ENCODE measurements around the gene ABHD17A. TPM values are rescaled to one million over a fixed set of nuclear protein-coding genes. Genes with fewer than 3 reads are reported as not detected.
A peak's percentile ranks its signal among the peaks of the same experiment; 100 is the strongest.

ABHD17A gene
- total RNA-seq, 4 donors from 2014 or later, result 86.8 to 134 (median 91.4) TPM

DNA sequence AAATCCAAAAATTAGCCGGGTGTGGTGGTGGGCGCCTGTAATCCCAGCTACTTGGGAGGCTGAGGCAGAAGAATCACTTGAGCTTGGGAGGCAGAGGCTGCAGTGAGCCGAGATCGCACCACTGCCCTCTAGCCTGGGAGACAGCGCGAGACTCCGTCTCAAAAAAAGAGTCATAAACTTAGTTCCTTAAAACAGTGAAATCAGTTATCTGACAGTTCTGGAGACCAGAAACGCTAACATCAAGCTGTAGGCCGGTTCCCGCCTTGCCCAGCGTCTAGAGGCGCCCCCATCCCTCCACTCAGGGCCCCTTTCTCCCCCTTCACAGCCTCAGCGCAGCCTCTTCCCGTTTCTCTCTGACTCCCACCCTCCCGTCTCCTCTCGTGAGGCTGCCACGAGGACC lies 31.9 kb upstream of the ABHD17A start:
- intact Hi-C loops (cut with DNase I), result no loop called here
- peaks cover 40 to 50% of the 10 kb centered on the region in 2 donors for H3K36me3 ChIP-seq
- no peak for DNase-seq
- H3K4me3 ChIP-seq (replicated peaks in 1 of 3), result no peak overlapping the region
- TF ChIP-seq, protein P1, sequence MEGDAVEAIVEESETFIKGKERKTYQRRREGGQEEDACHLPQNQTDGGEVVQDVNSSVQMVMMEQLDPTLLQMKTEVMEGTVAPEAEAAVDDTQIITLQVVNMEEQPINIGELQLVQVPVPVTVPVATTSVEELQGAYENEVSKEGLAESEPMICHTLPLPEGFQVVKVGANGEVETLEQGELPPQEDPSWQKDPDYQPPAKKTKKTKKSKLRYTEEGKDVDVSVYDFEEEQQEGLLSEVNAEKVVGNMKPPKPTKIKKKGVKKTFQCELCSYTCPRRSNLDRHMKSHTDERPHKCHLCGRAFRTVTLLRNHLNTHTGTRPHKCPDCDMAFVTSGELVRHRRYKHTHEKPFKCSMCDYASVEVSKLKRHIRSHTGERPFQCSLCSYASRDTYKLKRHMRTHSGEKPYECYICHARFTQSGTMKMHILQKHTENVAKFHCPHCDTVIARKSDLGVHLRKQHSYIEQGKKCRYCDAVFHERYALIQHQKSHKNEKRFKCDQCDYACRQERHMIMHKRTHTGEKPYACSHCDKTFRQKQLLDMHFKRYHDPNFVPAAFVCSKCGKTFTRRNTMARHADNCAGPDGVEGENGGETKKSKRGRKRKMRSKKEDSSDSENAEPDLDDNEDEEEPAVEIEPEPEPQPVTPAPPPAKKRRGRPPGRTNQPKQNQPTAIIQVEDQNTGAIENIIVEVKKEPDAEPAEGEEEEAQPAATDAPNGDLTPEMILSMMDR (IDR thresholded peaks at IDR 0.05), result no peak
- H3K27me3 ChIP-seq, result no peaks in the 10 kb centered on the region
- peaks cover 7 to 12% of the 10 kb centered on the region in 2 donors for H3K4me1 ChIP-seq
- H3K9me3 ChIP-seq, result no peaks in the 10 kb centered on the region
- 89 to 95% methylated on average over 17 of the region's 17 CpGs for WGBS, 2 donors
- H3K27ac ChIP-seq, result no peak overlapping the region

DNA sequence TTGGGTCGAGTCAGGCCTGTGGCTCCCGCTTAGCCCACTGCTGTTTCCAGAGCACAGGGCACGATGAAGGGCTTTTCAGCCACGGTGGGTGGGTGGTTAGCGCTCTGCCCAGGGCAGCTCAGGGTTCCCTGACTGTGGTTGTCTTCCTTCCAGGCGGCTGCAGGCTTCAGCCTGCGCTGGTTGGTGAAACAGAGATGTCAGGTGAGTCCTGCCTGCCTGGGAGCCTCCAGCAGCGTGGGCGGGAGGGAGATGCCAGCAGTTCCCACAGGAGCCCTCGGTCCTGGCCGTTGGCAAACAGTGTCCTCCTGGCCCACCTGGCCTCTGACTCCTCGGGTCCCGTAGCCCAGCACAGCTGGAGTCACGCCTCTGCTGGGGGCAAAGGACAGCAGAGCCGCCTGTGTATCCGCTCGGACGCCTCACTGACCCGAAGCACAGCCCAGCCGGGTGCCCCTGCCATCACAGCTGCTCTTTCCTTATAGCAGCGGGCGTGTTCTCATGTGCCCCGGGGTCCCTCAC lies 29.6 kb upstream of the ABHD17A start:
- H3K9me3 ChIP-seq, result no peaks in the 10 kb centered on the region
- peaks cover 28 to 33% of the 10 kb centered on the region in 2 donors for H3K36me3 ChIP-seq
- no peak for DNase-seq
- H3K4me3 ChIP-seq (replicated peaks in 1 of 3), result no peak overlapping the region
- TF ChIP-seq, protein P1 (IDR thresholded peaks at IDR 0.05), result no peak
- no peak for TF ChIP-seq POLR2A (IDR thresholded peaks at IDR 0.05)
- H3K4me1 ChIP-seq, result peaks cover 7 to 16% of the 10 kb centered on the region in 2 donors
- WGBS, 2 donors, result 83 to 99% methylated on average over 11 to 19 of the region's 23 CpGs
- intact Hi-C loops (cut with DNase I), result no loop called here
- no peaks in the 10 kb centered on the region for H3K27me3 ChIP-seq
- H3K27ac ChIP-seq, result no peak overlapping the region

DNA sequence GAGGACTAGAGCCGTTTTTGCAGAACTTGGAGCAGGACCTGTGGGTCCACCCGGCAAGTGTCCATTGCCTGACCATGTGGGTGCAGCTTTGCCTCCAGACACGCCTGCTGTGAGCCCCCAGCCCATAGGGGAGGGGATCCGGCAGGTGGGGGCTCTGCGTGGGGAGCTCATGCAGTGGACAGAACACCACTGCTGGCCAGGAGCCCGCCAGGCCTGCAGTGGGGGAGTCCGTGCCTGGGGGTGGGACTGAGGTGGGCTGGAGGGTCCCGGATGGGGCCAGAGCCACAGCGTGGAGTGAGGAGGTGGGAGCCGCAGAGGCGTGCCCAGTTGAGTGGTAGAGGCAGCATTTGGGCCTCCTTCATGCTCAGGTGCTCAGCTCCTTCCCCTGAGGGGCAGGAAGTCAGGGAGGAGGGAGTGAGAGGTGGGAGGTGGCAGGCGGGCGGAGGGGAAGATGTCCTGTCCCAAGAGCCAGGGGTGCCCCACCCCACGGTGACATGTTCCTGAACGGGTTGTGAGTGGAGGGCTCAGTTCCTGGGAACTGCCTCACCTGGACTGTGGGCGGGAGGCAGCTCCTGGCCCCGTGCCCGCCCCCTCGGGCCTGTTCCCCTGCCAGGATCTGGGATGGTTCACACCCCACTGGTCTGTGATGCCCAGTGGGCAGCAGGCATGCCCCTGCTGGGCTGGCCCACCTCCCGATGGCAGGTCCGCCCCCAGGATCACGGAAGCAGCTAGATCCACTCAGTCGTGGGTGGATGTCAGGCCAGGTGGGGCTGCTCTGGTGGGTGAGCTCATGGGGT lies 28.7 kb upstream of the ABHD17A start:
- no peak for TF ChIP-seq POLR2A (IDR thresholded peaks at IDR 0.05)
- TF ChIP-seq, protein P1 (IDR thresholded peaks at IDR 0.05), result no peak

DNA sequence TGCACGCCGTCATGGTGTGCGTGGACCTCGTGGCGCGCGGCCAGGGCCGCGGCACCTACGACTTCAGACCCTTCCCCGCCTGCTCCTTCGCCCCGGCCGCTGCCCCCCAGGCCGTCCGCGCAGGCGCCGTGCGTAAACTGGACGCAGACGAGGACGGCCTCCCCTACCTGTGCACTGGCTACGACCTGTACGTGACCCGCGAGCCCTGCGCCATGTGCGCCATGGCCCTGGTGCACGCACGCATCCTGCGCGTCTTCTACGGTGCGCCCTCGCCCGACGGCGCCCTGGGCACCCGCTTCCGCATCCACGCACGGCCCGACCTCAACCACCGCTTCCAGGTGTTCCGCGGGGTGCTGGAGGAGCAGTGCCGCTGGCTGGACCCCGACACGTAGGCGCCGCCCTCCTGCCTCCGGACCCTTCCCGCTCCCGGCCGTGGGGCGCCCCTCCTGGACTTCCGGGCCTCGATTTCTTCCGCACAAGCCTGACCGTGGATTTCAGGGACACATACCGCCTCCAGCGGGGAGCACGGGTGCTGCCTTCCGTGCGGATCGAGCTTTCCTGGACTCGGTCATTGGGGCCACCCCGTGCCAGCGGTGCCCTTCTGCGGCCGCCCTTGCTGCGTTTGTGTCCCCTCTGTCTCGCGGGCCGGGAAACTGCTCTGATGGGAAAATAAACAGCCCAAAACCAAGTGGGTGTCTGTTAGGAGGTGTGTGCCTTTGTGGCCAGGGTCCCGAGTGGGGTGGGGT lies 27.6 kb upstream of the ABHD17A start:
- Histone ChIP-seq H3K4me1 (peaks cover 7 to 29% of the 10 kb centered on the region in 2 donors), H3K4me3 (replicated peaks in 1 of 3) (no peak overlapping the region), H3K27me3 (no peaks in the 10 kb centered on the region), H3K27ac (no peak overlapping the region), H3K9me3 (no peaks in the 10 kb centered on the region), H3K36me3 (peaks cover 16% of the 10 kb centered on the region in 2 donors)
- 98% methylated on average over 66 to 72 of the region's 77 CpGs for WGBS, 2 donors
- TF ChIP-seq POLR2A (IDR thresholded peaks at IDR 0.05), result no peak
- TF ChIP-seq, protein P1 (IDR thresholded peaks at IDR 0.05), result no peak
- intact Hi-C loops (cut with DNase I), result no loop called here
- DNase-seq, result no peak

More for the DNA sequence above, 28.7 kb upstream of the ABHD17A start:
- WGBS, 2 donors, result 55 to 56% methylated on average over 14 to 15 of the region's 23 CpGs
- Histone ChIP-seq H3K36me3 (peaks cover 25 to 26% of the 10 kb centered on the region in 2 donors), H3K27ac (peak overlapping the region in 2 of 3 donors; percentile 39 to 57), H3K4me1 (peaks cover 7 to 26% of the 10 kb centered on the region in 2 donors), H3K27me3 (no peaks in the 10 kb centered on the region), H3K4me3 (replicated peaks in 1 of 3) (no peak overlapping the region), H3K9me3 (no peaks in the 10 kb centered on the region)
- intact Hi-C loops (cut with DNase I), result no loop called here
- DNase-seq, result peak; percentile 91 to 94
